ENCODE results near the gene PER3.

GRCh38 chr1:7770997-7771822 is 12.9 kb upstream of the PER3 start, which contains the start of gene VAMP3:
- TF ChIP-seq EZH2 (IDR thresholded peaks at IDR 0.05; ENCODE audit: low read length) (no peak), CTCF (optimal IDR thresholded peaks at IDR 0.05 in 1 of 3, IDR thresholded peaks at IDR 0.05 in 1 of 3, conservative IDR thresholded peaks at IDR 0.05 in 1 of 3; ENCODE audit: extremely low read depth in 1 of 3, insufficient read depth in 2 of 3, low read length in 3 of 3) (no peak)
